Heart right ventricle (tissue), 16 donors: ENCODE measurements around the gene CBX6. TPM values are rescaled to one million over a fixed set of nuclear protein-coding genes. Genes with fewer than 3 reads are reported as not detected.

ENCODE experiments used
- ATAC-seq, 8 donors: fragments of 200-7000 bp; cut with Tn5 transposase; one replicate each; pipeline ENCODE4 v1.9.1; 2020; ENCODE audit warnings: mild to moderate bottlenecking in 8 of 8, moderate library complexity in 8 of 8, moderate number of reproducible peaks in 1 of 8
- DNase-seq, 2 donors: peaks; one replicate each; pipeline ENCODE4 v3.0.0-alpha.2; 2020
- H3K27ac ChIP-seq, 10 donors: fragments of 200-600 bp; sonication (generic) in 2 of 10; one replicate each; pipeline versions ENCODE4 v1.5.0 to v1.8.0; 2020 to 2022; ENCODE audit warnings: mild to moderate bottlenecking in 3 of 10
- H3K27me3 ChIP-seq, 7 donors: fragments of 200-600 bp; one replicate each; pipeline ENCODE4 v1.8.0; 2021 to 2022; ENCODE audit warnings: mild to moderate bottlenecking in 2 of 7
- H3K36me3 ChIP-seq, 9 donors: fragments of 200-600 bp; sonication (generic) in 1 of 9; one replicate each; pipeline versions ENCODE4 v1.5.0 to v1.8.0; 2020 to 2022; ENCODE audit warnings: mild to moderate bottlenecking in 2 of 9
- H3K4me1 ChIP-seq, 9 donors: fragments of 200-600 bp; sonication (generic) in 1 of 9; one replicate each; pipeline versions ENCODE4 v1.5.0 to v1.8.0; 2020 to 2022; ENCODE audit warnings: mild to moderate bottlenecking in 4 of 9
- H3K4me3 ChIP-seq, 10 donors: fragments of 200-600 bp; sonication (generic) in 2 of 10; one replicate each; pipeline versions ENCODE4 v1.5.0 to v1.8.0; 2020 to 2022; ENCODE audit warnings: mild to moderate bottlenecking in 7 of 10, moderate library complexity in 2 of 10
- H3K9me3 ChIP-seq, 11 donors: fragments of 200-600 bp in 10 of 11; sonication (generic) in 2 of 11; one replicate each; pipeline versions ENCODE4 v1.5.0 to v1.8.0; 2013 to 2022; ENCODE audit warnings: mild to moderate bottlenecking in 2 of 11, control low read depth in 1 of 11, moderate library complexity in 1 of 11
- CTCF ChIP-seq, 9 donors: fragments of 200-600 bp; sonication (generic) in 2 of 9; IDR thresholded peaks; one replicate each; pipeline versions ENCODE4 v1.5.0 to v1.8.0; 2021 to 2022; ENCODE audit warnings: antibody characterized with exemption in 9 of 9, mild to moderate bottlenecking in 5 of 9, moderate library complexity in 1 of 9
- WGBS, 2 donors: extraction: QIAGEN DNeasy Blood & Tissue Kit; methylation state at CpG; one replicate each; pipeline ENCODE4 v1.1.7; 2013; ENCODE audit warnings: inconsistent platforms in 1 of 2; 5-methylcytosine and 5-hydroxymethylcytosine counted together
- intact Hi-C, 10 donors: fragments of 100-400 bp; cut with DNase I; formaldehyde crosslinking; loops; one replicate each; pipeline versions ENCODE4 v1.11.1 to v1.14.2; 2022
- polyA plus RNA-seq, 2 donors: library from polyadenylated mRNA; stranded (reverse); fragments of 200-250 nt; gene quantifications; one replicate each; pipeline ENCODE4 v1.2.3, GENCODE V29; 2013
- total RNA-seq, 10 donors: library from RNA; stranded (reverse); fragmentation: NEBNext Ultra II Directional in 3 of 10; extraction: Animal tissue kit (Norgen Biotek cat#: 25700) in 3 of 10; gene quantifications; one replicate each; pipeline versions ENCODE4 v1.2.1 to v1.2.4, GENCODE V29; 2021 to 2023
- donor health status: Arrhythmogenic right ventricular cardiomyopathy.
- donor health status: ischemic (EF 13 %, LVEDD 7.1; RV severe dilation, severe dysfunction).
- donor health status: healthy with polysubstance abuse.
- donor health status: DM: no; HTN: yes; CAD: no.
- donor health status: DM: no; HTN: no; CAD: no.
- donor health status: ischemic (EF 25% LVEDD 6.9; RV normal size, moderate dysfunction).
- donor health status: ischemic (EF 25% LVEDD 5.7; RV mildly dilated, moderate dysfunction).
- donor health status: healthy.
- donor health status: DM: yes; HTN: yes; CAD: no.
- donor health status: Ischemic cardiomyopathy.
- donor health status: ischemic (EF 35%, LVEDD 5.7; RV mildly dilated, moderate dysfunction).
- donor health status: nonischemic (EF 11% LVEDD 7.7; RV severe dilation, severe dysfunction).
- donor health status: DM: yes; HTN: yes; CAD: no.
- donor health status: PGD.
- donor health status: ischemic (EF 29% LVEDD 5.4; RV normal size, mild dysfunction).
- donor health status: nonischemic (EF 23%, LVEDD 6.1; RV moderate dilation, normal function).

Gene CBX6
- total and polyA plus RNA-seq, 12 donors, result 17.4 to 49.1 (median 35.1) TPM

GRCh38 chr22:38873469-38874411, 1.7 kb upstream of the CBX6 start:
- 79% methylated on average over 9 of the region's 9 CpGs for WGBS, 2 donors
- intact Hi-C loops, result loop anchor here in 7 of 10 donors (2.0 to 10.0 kb wide), 9 partner anchors 49 to 444 kb away; partner anchors contain the start of genes APOBEC3B (in 1 of the 7) and RPL3 (in 1 of the 7)
- peaks cover 0 to 14% (median 0%) of the 10 kb centered on the region in 9 donors for H3K36me3 ChIP-seq
- ATAC-seq (no peak), DNase-seq (no peak)
- TF ChIP-seq CTCF (IDR thresholded peaks at IDR 0.05), result no peak
- peaks cover 0 to 9% (median 0%) of the 10 kb centered on the region in 11 donors for H3K9me3 ChIP-seq
- peak overlapping the region in 8 of 10 donors; percentile 68 to 96 (median 84) for H3K4me3 ChIP-seq
- H3K27ac ChIP-seq, result peak overlapping the region; percentile 94 to 99 (median 98)
- H3K4me1 ChIP-seq, result peaks cover 16 to 36% (median 33%) of the 10 kb centered on the region in 9 donors
- no peaks in the 10 kb centered on the region for H3K27me3 ChIP-seq

GRCh38 chr22:38872831-38873248, 824 bp upstream of the CBX6 start:
- peak; percentile 75 to 79 for DNase-seq
- WGBS, 2 donors, result 0% methylated on average over 33 to 37 of the region's 37 CpGs
- peaks cover 17 to 45% (median 41%) of the 10 kb centered on the region in 9 donors for H3K4me1 ChIP-seq
- peak overlapping the region; percentile 67 to 96 (median 84) for H3K4me3 ChIP-seq
- no peak for TF ChIP-seq CTCF (IDR thresholded peaks at IDR 0.05)
- peaks cover 0 to 3% (median 0%) of the 10 kb centered on the region in 11 donors for H3K9me3 ChIP-seq
- no peaks in the 10 kb centered on the region for H3K27me3 ChIP-seq
- intact Hi-C loops, result loop anchor here in 7 of 10 donors (1.0 to 10.0 kb wide), 10 partner anchors 49 to 444 kb away; partner anchors contain the start of genes APOBEC3B (in 1 of the 7) and RPL3 (in 1 of the 7)
- ATAC-seq, result peak; percentile 52 to 84 (median 74)
- peak overlapping the region; percentile 94 to 99 (median 98) for H3K27ac ChIP-seq
- peaks cover 0 to 22% (median 0%) of the 10 kb centered on the region in 9 donors for H3K36me3 ChIP-seq

GRCh38 chr22:38871360-38872171, 450 bp downstream of the CBX6 start:
- Histone ChIP-seq H3K36me3 (peaks cover 0 to 35% (median 4%) of the 10 kb centered on the region in 9 donors), H3K9me3 (no peaks in the 10 kb centered on the region), H3K27me3 (no peaks in the 10 kb centered on the region), H3K27ac (peak overlapping the region; percentile 73 to 99 (median 98)), H3K4me1 (peaks cover 17 to 57% (median 42%) of the 10 kb centered on the region in 9 donors), H3K4me3 (peak overlapping the region; percentile 62 to 96 (median 80))
- intact Hi-C loops, result loop anchor here in 7 of 10 donors (1.0 to 10.0 kb wide), 12 partner anchors 51 to 447 kb away; partner anchors contain the start of genes RPL3 (in 2 of the 7) and APOBEC3B (in 1 of the 7)
- whole genome bisulfite sequencing, 2 donors, result 1 to 2% methylated on average over 67 to 77 of the region's 77 CpGs
- TF ChIP-seq CTCF (IDR thresholded peaks at IDR 0.05), result no peak
- ATAC-seq (peak in 3 of 8 donors; percentile 1 to 6 (median 1)), DNase-seq (no peak)
